ENCODE results near the gene EIF3F.

DNA sequence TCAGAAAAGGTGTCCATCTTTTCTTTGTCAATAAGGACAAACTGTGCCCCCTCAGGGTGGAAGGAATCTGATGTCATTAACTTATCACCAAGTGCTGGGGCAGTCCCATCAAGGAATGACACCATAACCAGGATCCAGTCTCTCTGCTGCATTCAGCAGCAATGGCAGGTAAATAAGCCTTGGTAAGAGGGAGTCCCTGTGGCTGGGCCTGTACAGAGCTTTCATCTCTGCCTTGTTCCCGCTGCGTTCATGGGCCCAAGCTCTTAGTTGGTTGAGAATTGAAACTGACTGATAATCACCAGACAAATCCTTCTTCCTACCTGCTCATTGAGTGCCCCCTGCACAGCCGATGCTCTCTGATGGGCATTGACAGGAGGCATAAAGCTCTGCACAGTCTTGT is 22.7 kb downstream of the EIF3F start:
- no peak for TF ChIP-seq POLR2AphosphoS5 (IDR thresholded peaks at IDR 0.05; ENCODE audit: low read depth)
- TF ChIP-seq, protein P1, sequence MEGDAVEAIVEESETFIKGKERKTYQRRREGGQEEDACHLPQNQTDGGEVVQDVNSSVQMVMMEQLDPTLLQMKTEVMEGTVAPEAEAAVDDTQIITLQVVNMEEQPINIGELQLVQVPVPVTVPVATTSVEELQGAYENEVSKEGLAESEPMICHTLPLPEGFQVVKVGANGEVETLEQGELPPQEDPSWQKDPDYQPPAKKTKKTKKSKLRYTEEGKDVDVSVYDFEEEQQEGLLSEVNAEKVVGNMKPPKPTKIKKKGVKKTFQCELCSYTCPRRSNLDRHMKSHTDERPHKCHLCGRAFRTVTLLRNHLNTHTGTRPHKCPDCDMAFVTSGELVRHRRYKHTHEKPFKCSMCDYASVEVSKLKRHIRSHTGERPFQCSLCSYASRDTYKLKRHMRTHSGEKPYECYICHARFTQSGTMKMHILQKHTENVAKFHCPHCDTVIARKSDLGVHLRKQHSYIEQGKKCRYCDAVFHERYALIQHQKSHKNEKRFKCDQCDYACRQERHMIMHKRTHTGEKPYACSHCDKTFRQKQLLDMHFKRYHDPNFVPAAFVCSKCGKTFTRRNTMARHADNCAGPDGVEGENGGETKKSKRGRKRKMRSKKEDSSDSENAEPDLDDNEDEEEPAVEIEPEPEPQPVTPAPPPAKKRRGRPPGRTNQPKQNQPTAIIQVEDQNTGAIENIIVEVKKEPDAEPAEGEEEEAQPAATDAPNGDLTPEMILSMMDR (IDR thresholded peaks at IDR 0.05; ENCODE audit: insufficient read depth, low read length), result no peak
- TF ChIP-seq, protein P2, sequence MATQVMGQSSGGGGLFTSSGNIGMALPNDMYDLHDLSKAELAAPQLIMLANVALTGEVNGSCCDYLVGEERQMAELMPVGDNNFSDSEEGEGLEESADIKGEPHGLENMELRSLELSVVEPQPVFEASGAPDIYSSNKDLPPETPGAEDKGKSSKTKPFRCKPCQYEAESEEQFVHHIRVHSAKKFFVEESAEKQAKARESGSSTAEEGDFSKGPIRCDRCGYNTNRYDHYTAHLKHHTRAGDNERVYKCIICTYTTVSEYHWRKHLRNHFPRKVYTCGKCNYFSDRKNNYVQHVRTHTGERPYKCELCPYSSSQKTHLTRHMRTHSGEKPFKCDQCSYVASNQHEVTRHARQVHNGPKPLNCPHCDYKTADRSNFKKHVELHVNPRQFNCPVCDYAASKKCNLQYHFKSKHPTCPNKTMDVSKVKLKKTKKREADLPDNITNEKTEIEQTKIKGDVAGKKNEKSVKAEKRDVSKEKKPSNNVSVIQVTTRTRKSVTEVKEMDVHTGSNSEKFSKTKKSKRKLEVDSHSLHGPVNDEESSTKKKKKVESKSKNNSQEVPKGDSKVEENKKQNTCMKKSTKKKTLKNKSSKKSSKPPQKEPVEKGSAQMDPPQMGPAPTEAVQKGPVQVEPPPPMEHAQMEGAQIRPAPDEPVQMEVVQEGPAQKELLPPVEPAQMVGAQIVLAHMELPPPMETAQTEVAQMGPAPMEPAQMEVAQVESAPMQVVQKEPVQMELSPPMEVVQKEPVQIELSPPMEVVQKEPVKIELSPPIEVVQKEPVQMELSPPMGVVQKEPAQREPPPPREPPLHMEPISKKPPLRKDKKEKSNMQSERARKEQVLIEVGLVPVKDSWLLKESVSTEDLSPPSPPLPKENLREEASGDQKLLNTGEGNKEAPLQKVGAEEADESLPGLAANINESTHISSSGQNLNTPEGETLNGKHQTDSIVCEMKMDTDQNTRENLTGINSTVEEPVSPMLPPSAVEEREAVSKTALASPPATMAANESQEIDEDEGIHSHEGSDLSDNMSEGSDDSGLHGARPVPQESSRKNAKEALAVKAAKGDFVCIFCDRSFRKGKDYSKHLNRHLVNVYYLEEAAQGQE (IDR thresholded peaks at IDR 0.05; ENCODE audit: insufficient replicate concordance, low read depth), result no peak

All from HL-60 (cell line).